ENCODE results near the gene ARHGAP40. TPM values are rescaled to one million over a fixed set of nuclear protein-coding genes. Genes with fewer than 3 reads are reported as not detected.

ARHGAP40 gene
- total RNA-seq, 2 experiments from 2014 or later = not detected

GRCh38 chr20:38671701-38672292 lies 70.2 kb downstream of the ARHGAP40 start:
- ATAC-seq (ENCODE audit: poor library complexity) = no peak
- no peak overlapping the region for H3K4me3 Mint-ChIP-seq
- intact Hi-C loops (cut with DNase I, micrococcal nuclease) = no loop called here
- Histone ChIP-seq H3K27me3 (ENCODE audit: control insufficient read depth in 1 of 2, insufficient read depth in 2 of 2, low read length in 2 of 2) (peaks cover 39 to 58% of the 10 kb centered on the region in 2 experiments), H3K4me1 (ENCODE audit: insufficient read depth, low read length) (peaks cover 14% of the 10 kb centered on the region), H3K36me3 (ENCODE audit: insufficient read depth, low read length) (no peaks in the 10 kb centered on the region), H3K4me3 (ENCODE audit: low read length) (no peak overlapping the region), H3K9me3 (ENCODE audit: control insufficient read depth in 1 of 2, insufficient read depth in 1 of 2, low read length in 2 of 2) (peaks cover 0 to 3% of the 10 kb centered on the region in 2 experiments), H3K27ac (ENCODE audit: low read depth in 1 of 2, low read length in 2 of 2) (no peak overlapping the region)
- peaks cover 73% of the 10 kb centered on the region for H3K27me3 Mint-ChIP-seq
- H3K27ac Mint-ChIP-seq = no peak overlapping the region
- H3K9me3 Mint-ChIP-seq = no peaks in the 10 kb centered on the region
- ChIA-PET CTCF (interaction anchor here (0.9 kb wide), 1 partner anchor 37 kb away, joined by 3 read pairs; no protein-coding TSS in a partner anchor), POLR2A (no interaction called here)
- TF ChIP-seq, protein P1, sequence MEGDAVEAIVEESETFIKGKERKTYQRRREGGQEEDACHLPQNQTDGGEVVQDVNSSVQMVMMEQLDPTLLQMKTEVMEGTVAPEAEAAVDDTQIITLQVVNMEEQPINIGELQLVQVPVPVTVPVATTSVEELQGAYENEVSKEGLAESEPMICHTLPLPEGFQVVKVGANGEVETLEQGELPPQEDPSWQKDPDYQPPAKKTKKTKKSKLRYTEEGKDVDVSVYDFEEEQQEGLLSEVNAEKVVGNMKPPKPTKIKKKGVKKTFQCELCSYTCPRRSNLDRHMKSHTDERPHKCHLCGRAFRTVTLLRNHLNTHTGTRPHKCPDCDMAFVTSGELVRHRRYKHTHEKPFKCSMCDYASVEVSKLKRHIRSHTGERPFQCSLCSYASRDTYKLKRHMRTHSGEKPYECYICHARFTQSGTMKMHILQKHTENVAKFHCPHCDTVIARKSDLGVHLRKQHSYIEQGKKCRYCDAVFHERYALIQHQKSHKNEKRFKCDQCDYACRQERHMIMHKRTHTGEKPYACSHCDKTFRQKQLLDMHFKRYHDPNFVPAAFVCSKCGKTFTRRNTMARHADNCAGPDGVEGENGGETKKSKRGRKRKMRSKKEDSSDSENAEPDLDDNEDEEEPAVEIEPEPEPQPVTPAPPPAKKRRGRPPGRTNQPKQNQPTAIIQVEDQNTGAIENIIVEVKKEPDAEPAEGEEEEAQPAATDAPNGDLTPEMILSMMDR (IDR thresholded peaks at IDR 0.05) = no peak
- H3K36me3 Mint-ChIP-seq (ENCODE audit: low read depth) = no peaks in the 10 kb centered on the region
- no peak for DNase-seq
- peaks cover 8% of the 10 kb centered on the region for H3K4me1 Mint-ChIP-seq (ENCODE audit: low read depth)

DNA sequence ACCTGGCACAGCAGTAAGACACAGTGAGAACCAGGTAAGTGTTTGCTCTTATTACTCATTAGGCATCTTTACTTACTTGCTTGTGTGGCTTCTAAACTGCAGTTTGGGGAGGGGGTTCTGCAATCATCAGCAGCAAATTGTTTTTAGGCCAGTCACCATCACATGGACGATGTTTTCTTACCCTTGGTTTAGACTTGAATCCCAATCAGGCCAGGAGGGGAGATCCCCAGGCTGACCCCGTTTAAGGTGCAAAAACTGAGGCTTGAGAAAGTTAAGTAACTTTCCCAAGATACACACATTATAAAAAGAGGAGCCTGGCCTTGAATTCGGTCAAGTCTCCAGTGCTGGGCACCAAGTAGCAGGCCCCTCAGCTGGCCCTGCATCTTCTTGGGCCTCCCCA lies 70.9 kb downstream of the ARHGAP40 start:
- H3K27ac Mint-ChIP-seq = no peak overlapping the region
- no peak for DNase-seq
- intact Hi-C loops (cut with DNase I, micrococcal nuclease) = no loop called here

GRCh38 chr20:38673261-38673660 lies 71.7 kb downstream of the ARHGAP40 start:
- ChIA-PET POLR2A (interaction anchor here (1.4 kb wide), 1 partner anchor 58 kb away, joined by 3 read pairs; no protein-coding TSS in a partner anchor), CTCF (no interaction called here)
- DNase-seq (no peak), ATAC-seq (ENCODE audit: poor library complexity) (no peak)
- intact Hi-C loops (cut with DNase I, micrococcal nuclease) = no loop called here
- Mint-ChIP-seq H3K9me3 (no peaks in the 10 kb centered on the region), H3K27ac (no peak overlapping the region), H3K27me3 (peaks cover 62% of the 10 kb centered on the region), H3K4me3 (peak overlapping the region; percentile 85), H3K4me1 (ENCODE audit: low read depth) (peaks cover 8% of the 10 kb centered on the region), H3K36me3 (ENCODE audit: low read depth) (no peaks in the 10 kb centered on the region)
- Histone ChIP-seq H3K27ac (ENCODE audit: low read depth in 1 of 2, low read length in 2 of 2) (no peak overlapping the region), H3K4me1 (ENCODE audit: insufficient read depth, low read length) (peaks cover 14% of the 10 kb centered on the region), H3K9me3 (ENCODE audit: control insufficient read depth in 1 of 2, insufficient read depth in 1 of 2, low read length in 2 of 2) (peaks cover 0 to 3% of the 10 kb centered on the region in 2 experiments), H3K36me3 (ENCODE audit: insufficient read depth, low read length) (no peaks in the 10 kb centered on the region), H3K27me3 (ENCODE audit: control insufficient read depth in 1 of 2, insufficient read depth in 2 of 2, low read length in 2 of 2) (peaks cover 36 to 49% of the 10 kb centered on the region in 2 experiments), H3K4me3 (ENCODE audit: low read length) (peak overlapping the region; percentile 79)
- TF ChIP-seq, protein P1 (IDR thresholded peaks at IDR 0.05) = no peak

More for the DNA sequence above, 70.9 kb downstream of the ARHGAP40 start:
- ChIA-PET CTCF (no interaction called here), POLR2A (no interaction called here)
- ATAC-seq (ENCODE audit: poor library complexity) = no peak
- Mint-ChIP-seq H3K4me1 (ENCODE audit: low read depth) (peaks cover 8% of the 10 kb centered on the region), H3K36me3 (ENCODE audit: low read depth) (no peaks in the 10 kb centered on the region), H3K4me3 (no peak overlapping the region), H3K9me3 (no peaks in the 10 kb centered on the region), H3K27me3 (peaks cover 70% of the 10 kb centered on the region)
- H3K4me3 ChIP-seq (ENCODE audit: low read length) = no peak overlapping the region
- H3K4me1 ChIP-seq (ENCODE audit: insufficient read depth, low read length) = peaks cover 14% of the 10 kb centered on the region
- peaks cover 39 to 56% of the 10 kb centered on the region in 2 experiments for H3K27me3 ChIP-seq (ENCODE audit: control insufficient read depth in 1 of 2, insufficient read depth in 2 of 2, low read length in 2 of 2)
- TF ChIP-seq, protein P1 (IDR thresholded peaks at IDR 0.05) = no peak
- H3K36me3 ChIP-seq (ENCODE audit: insufficient read depth, low read length) = no peaks in the 10 kb centered on the region
- peaks cover 0 to 3% of the 10 kb centered on the region in 2 experiments for H3K9me3 ChIP-seq (ENCODE audit: control insufficient read depth in 1 of 2, insufficient read depth in 1 of 2, low read length in 2 of 2)
- no peak overlapping the region for H3K27ac ChIP-seq (ENCODE audit: low read depth in 1 of 2, low read length in 2 of 2)

All from CD4-positive, alpha-beta T cell (primary cell).